ENCODE results near the gene RAD51B.

GRCh38 chr14:68357777-68358176 lies 538.2 kb downstream of the RAD51B start:
- TF ChIP-seq, protein P1, sequence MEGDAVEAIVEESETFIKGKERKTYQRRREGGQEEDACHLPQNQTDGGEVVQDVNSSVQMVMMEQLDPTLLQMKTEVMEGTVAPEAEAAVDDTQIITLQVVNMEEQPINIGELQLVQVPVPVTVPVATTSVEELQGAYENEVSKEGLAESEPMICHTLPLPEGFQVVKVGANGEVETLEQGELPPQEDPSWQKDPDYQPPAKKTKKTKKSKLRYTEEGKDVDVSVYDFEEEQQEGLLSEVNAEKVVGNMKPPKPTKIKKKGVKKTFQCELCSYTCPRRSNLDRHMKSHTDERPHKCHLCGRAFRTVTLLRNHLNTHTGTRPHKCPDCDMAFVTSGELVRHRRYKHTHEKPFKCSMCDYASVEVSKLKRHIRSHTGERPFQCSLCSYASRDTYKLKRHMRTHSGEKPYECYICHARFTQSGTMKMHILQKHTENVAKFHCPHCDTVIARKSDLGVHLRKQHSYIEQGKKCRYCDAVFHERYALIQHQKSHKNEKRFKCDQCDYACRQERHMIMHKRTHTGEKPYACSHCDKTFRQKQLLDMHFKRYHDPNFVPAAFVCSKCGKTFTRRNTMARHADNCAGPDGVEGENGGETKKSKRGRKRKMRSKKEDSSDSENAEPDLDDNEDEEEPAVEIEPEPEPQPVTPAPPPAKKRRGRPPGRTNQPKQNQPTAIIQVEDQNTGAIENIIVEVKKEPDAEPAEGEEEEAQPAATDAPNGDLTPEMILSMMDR (conservative IDR thresholded peaks at IDR 0.05; ENCODE audit: low read depth, low read length) = no peak
- no peak for TF ChIP-seq EZH2 (IDR thresholded peaks at IDR 0.05; ENCODE audit: borderline replicate concordance, low read depth, low read length, poor library complexity, severe bottlenecking)

Data from A673 (cell line).